BJ (cell line): ENCODE measurements around the gene NBEA. TPM values are rescaled to one million over a fixed set of nuclear protein-coding genes. Genes with fewer than 3 reads are reported as not detected.
"Not testable (repeated sequence)": the region's sequence is repeated elsewhere in the genome, so short reads cannot be mapped to it uniquely, and the experiment has no call there.

Experiments
- CTCF ChIA-PET: fragments of 350-600 bp; formaldehyde crosslinking; extraction: SDS; loops from one replicate; lab custom pipeline; 2021; ENCODE audit warnings: antibody characterized with exemption, inconsistent platforms; lab: Yijun Ruan, JAX
- POLR2A ChIA-PET: fragments of 300-600 bp; sonication (Branson Sonifier 250); formaldehyde crosslinking; extraction: SDS; loops from one replicate; lab custom pipeline; 2021; ENCODE audit warnings: antibody characterized with exemption; lab: Charles Lee
- DNase-seq: peaks from one replicate; pipeline ENCODE4 v3.0.0-alpha.2; 2011; ENCODE audit warnings: low read depth
- H3K27me3 ChIP-seq: 2 replicates; pipeline ENCODE4 v1.6.0; 2011; ENCODE audit warnings: low read length; ENCODE audit not compliant: control insufficient read depth, insufficient read depth
- H3K36me3 ChIP-seq: 2 replicates; pipeline ENCODE4 v1.5.1; 2011; ENCODE audit warnings: low read length; ENCODE audit not compliant: control insufficient read depth, insufficient read depth
- H3K4me3 ChIP-seq: 2 replicates; pipeline ENCODE4 v1.5.1; 2011; ENCODE audit warnings: low read depth, mild to moderate bottlenecking, control low read depth, low read length
- polyA plus RNA-seq: library from polyadenylated mRNA; depleted of rRNA; stranded (reverse); fragments of >200 nt; gene quantifications from 2 replicates; pipeline ENCODE4 v1.2.3, GENCODE V29; 2011
- TF ChIP-seq, protein P1 (sequence below): IDR thresholded peaks from 2 replicates; pipeline ENCODE4 v1.5.1; 2011; ENCODE audit warnings: low read depth, mild to moderate bottlenecking, control low read depth, inconsistent platforms, low read length, moderate library complexity; ENCODE audit not compliant: insufficient read depth

The NBEA gene
- polyA plus RNA-seq, 1 experiment: 17.8 TPM

DNA sequence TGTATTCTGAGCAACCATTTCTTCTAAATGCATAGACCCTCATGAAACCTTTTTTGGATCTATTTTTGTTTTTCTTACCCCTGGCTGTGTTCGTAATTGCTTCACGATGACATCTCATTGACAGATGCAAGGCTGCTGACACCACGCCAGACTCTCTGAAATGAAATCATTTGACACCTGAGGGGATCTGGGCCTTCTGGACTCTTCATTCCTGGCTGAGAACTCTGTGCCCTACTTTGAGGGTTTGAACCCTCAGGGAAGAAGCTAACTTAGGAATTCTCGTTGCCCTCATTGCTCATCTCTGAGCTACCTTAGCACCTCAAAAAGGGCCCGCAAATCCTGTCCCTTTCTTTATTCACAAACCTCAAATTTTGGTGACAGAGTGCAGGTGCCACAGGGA lies 40.5 kb upstream of the NBEA start:
- POLR2A ChIA-PET: no interaction called here
- Histone ChIP-seq H3K27me3 (no peaks in the 10 kb centered on the region), H3K36me3 (no peaks in the 10 kb centered on the region), H3K4me3 (no peak overlapping the region)
- CTCF ChIA-PET: no interaction called here
- TF ChIP-seq, protein P1, sequence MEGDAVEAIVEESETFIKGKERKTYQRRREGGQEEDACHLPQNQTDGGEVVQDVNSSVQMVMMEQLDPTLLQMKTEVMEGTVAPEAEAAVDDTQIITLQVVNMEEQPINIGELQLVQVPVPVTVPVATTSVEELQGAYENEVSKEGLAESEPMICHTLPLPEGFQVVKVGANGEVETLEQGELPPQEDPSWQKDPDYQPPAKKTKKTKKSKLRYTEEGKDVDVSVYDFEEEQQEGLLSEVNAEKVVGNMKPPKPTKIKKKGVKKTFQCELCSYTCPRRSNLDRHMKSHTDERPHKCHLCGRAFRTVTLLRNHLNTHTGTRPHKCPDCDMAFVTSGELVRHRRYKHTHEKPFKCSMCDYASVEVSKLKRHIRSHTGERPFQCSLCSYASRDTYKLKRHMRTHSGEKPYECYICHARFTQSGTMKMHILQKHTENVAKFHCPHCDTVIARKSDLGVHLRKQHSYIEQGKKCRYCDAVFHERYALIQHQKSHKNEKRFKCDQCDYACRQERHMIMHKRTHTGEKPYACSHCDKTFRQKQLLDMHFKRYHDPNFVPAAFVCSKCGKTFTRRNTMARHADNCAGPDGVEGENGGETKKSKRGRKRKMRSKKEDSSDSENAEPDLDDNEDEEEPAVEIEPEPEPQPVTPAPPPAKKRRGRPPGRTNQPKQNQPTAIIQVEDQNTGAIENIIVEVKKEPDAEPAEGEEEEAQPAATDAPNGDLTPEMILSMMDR: no peak
- no peak for DNase-seq

DNA sequence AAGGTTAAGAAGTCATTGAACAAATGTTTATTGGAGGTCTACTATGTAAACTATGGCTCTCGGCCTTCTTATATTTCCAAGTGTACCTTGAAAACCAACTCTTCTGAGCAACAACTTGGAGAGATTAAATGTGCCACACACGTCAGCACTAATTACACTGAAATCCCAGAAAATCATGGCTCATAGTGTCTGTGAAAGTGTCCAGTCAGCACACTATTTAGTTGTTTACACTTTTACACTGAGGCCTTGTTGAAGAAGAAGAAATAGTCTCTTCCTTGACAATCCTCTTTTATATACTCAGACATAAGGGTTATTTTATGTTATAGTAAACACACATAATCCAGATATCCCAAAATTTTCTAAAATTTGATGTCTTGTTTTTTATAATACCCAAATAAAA lies 30.9 kb upstream of the NBEA start:
- TF ChIP-seq, protein P1: no peak
- DNase-seq: no peak
- H3K4me3 ChIP-seq: no peak overlapping the region
- no peaks in the 10 kb centered on the region for H3K36me3 ChIP-seq
- CTCF ChIA-PET: no interaction called here
- POLR2A ChIA-PET: no interaction called here
- no peaks in the 10 kb centered on the region; the same call in 1 of the 2 replicates for H3K27me3 ChIP-seq

DNA sequence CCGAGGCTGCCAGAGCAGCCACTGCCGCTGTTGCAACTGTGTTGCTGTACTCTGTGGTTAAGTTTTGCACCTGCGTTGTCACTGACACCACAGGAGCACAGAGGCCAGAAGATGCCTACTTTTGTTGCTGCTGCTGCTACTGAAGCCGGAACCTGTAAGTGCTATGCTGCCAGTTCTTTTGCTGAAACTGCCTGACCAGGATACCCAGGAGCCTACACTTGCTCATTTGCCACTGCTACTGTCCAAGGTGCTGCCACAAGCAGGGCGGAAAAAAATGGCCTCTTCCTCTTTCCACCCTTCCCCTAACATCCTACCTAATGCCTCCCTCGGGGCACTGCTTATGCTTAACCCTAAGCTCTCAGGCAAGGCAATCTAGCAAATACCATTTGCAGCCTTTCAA lies 29.0 kb upstream of the NBEA start:
- DNase-seq: no peak
- ChIA-PET CTCF (no interaction called here), POLR2A (no interaction called here)
- no peaks in the 10 kb centered on the region for H3K36me3 ChIP-seq
- no peak overlapping the region for H3K4me3 ChIP-seq
- TF ChIP-seq, protein P1: no peak
- H3K27me3 ChIP-seq: no peaks in the 10 kb centered on the region; the same call in 1 of the 2 replicates

DNA sequence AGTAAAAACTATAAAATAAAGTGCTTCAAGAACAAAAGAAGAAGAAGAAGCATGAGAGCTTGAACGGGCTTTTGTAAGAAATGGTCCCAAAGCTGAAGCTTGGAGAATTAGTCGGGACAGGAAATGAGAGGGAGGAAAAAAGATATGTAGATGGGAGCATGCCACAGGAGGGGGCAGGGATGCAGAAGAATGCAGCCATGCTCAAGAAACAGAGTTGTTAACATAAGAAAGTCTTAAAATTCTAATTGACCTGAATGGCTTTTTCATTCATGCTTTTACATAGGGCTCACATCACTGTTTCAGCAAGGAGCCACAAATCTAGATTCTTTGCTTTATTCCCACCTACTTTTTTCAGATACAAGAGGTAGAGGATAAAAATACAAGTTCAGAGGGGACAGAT lies 27.7 kb upstream of the NBEA start:
- ChIA-PET POLR2A (no interaction called here), CTCF (no interaction called here)
- Histone ChIP-seq H3K4me3 (no peak overlapping the region), H3K27me3 (no peaks in the 10 kb centered on the region; the same call in 1 of the 2 replicates), H3K36me3 (no peaks in the 10 kb centered on the region)
- TF ChIP-seq, protein P1: no peak
- no peak for DNase-seq

DNA sequence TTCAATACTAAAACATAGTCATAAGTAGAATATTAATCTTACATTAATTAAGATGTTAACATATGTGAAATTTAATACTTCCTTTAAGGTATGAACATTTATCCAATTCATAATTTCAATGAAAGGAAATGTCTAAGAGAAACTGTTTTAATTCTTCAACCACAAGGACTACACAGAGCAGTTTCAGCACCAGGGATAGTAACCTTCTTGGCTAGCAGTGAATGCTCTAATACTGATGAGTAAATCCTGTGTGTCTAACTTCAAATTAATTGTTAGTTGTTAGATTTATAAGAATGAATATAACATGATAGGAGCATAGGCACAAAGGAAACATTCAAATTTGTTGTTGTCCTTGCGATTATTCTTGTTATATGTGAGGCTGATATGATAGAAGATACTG lies 15.6 kb upstream of the NBEA start:
- Histone ChIP-seq H3K36me3 (no peaks in the 10 kb centered on the region), H3K27me3 (no peaks in the 10 kb centered on the region), H3K4me3 (no peak overlapping the region)
- ChIA-PET CTCF (no interaction called here), POLR2A (no interaction called here)
- DNase-seq: peak; percentile 9
- TF ChIP-seq, protein P1: no peak

DNA sequence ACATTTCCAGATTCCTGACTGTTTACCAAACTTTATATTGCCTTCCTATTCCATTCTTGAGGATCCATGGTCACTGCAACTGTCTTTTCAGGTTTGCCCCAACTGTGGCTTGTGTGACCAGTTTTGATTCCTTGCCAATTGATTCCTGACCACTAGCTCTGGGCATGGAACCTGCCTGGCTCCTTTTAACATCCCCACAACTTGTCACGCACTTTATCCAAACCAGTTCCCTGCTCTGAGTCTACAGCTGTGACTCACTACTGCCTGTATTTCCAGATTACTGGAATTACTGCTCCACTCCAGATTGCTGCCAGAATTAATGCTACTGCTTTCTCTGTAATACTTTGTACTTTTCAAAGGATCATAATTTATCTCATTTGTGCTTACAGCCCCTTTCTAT lies 13.4 kb upstream of the NBEA start:
- CTCF ChIA-PET: interaction anchor here (0.6 kb wide), 1 partner anchor 18 kb away, joined by 5 read pairs; no protein-coding TSS in a partner anchor
- H3K27me3 ChIP-seq, H3K4me3 ChIP-seq, POLR2A ChIA-PET, DNase-seq, H3K36me3 ChIP-seq: not testable (repeated sequence)
